GM23338 (cell line): ENCODE data around the gene GLMN. TPM values are rescaled to one million over a fixed set of nuclear protein-coding genes. Genes with fewer than 3 reads are reported as not detected.

Source experiments
- ATAC-seq: fragments of 200-7000 bp; cut with Tn5 transposase; 3 replicates; pipeline ENCODE4 v1.9.1; 2020
- DNase-seq: peaks from one replicate; pipeline ENCODE4 v3.0.0-alpha.2; 2015; ENCODE audit warnings: low spot score
- H2AFZ ChIP-seq: fragments of 200-600 bp; sonication (generic); 2 replicates; pipeline ENCODE4 v1.8.0; 2016; ENCODE audit warnings: antibody characterized with exemption, mild to moderate bottlenecking, moderate library complexity
- H3F3A ChIP-seq: fragments of 200-600 bp; sonication (generic); replicated peaks from 2 replicates; pipeline ENCODE4 v1.8.0; 2017; ENCODE audit warnings: antibody characterized with exemption, mixed run types, low read depth
- H3K27ac ChIP-seq: fragments of 200-600 bp; sonication (generic); 2 replicates; pipeline ENCODE4 v1.6.1; 2016; ENCODE audit warnings: low read depth
- H3K27me3 ChIP-seq: fragments of 200-600 bp; sonication (generic); 2 replicates; pipeline ENCODE4 v1.8.0; 2016; ENCODE audit warnings: mild to moderate bottlenecking, mixed run types, moderate library complexity; ENCODE audit not compliant: insufficient read depth
- H3K36me3 ChIP-seq: fragments of 200-600 bp; sonication (generic); 2 replicates; pipeline ENCODE4 v1.8.0; 2016; ENCODE audit warnings: mild to moderate bottlenecking; ENCODE audit not compliant: insufficient read depth
- H3K4me1 ChIP-seq: fragments of 200-600 bp; sonication (generic); 2 replicates; pipeline ENCODE4 v1.8.0; 2016; ENCODE audit warnings: mild to moderate bottlenecking, moderate library complexity; ENCODE audit not compliant: insufficient read depth
- H3K4me2 ChIP-seq: fragments of 200-600 bp; sonication (generic); 2 replicates; pipeline ENCODE4 v1.7.1; 2017; ENCODE audit warnings: mixed run types
- H3K4me3 ChIP-seq: fragments of 200-600 bp; sonication (generic); 2 replicates; pipeline ENCODE4 v1.6.1; 2016; ENCODE audit warnings: mixed run types
- H3K79me2 ChIP-seq: fragments of 200-600 bp; sonication (generic); replicated peaks from 2 replicates; pipeline ENCODE4 v1.8.0; 2017; ENCODE audit warnings: mild to moderate bottlenecking; ENCODE audit not compliant: insufficient read depth
- H3K9me2 ChIP-seq: fragments of 200-600 bp; sonication (generic); 2 replicates; pipeline ENCODE4 v1.8.0; 2017; ENCODE audit not compliant: insufficient read depth
- H4K20me1 ChIP-seq: fragments of 200-600 bp; sonication (generic); replicated peaks from 2 replicates; pipeline ENCODE4 v1.8.0; 2017; ENCODE audit warnings: mild to moderate bottlenecking; ENCODE audit not compliant: insufficient read depth
- H3K27ac Mint-ChIP-seq: 2 replicates; pipeline ENCODE4 v1.8.0; 2020; ENCODE audit warnings: inconsistent platforms, mild to moderate bottlenecking, moderate library complexity, mixed read lengths
- H3K27me3 Mint-ChIP-seq: 3 replicates; pipeline ENCODE4 v1.8.0; 2022; ENCODE audit warnings: low read depth, mild to moderate bottlenecking, moderate library complexity, mixed read lengths, inconsistent platforms; ENCODE audit not compliant: insufficient read depth, poor library complexity
- H3K36me3 Mint-ChIP-seq: 3 replicates; pipeline ENCODE4 v1.8.0; 2021; ENCODE audit warnings: low read depth, mild to moderate bottlenecking, inconsistent platforms, moderate library complexity, mixed read lengths
- H3K4me1 Mint-ChIP-seq: 3 replicates; pipeline ENCODE4 v1.8.0; 2020; ENCODE audit warnings: mild to moderate bottlenecking, inconsistent platforms, mixed read lengths
- H3K4me3 Mint-ChIP-seq: 3 replicates; pipeline ENCODE4 v1.8.0; 2021; ENCODE audit warnings: moderate library complexity, mild to moderate bottlenecking, inconsistent platforms, mixed read lengths
- H3K9me3 Mint-ChIP-seq: 3 replicates; pipeline ENCODE4 v1.8.0; 2020; ENCODE audit warnings: moderate library complexity, mild to moderate bottlenecking, inconsistent platforms, mixed read lengths
- CREB1 ChIP-seq: fragments of 250-450 bp; sonication (Bioruptor Pico); IDR thresholded peaks from 2 replicates; pipeline ENCODE4 v1.5.0; 2020; ENCODE audit warnings: low read depth, mild to moderate bottlenecking, moderate library complexity
- CTCF ChIP-seq, 2 experiments: fragments of 200-600 bp in 1 of 2; sonication (generic) in 1 of 2; conservative IDR thresholded peaks; 2 replicates each; pipeline versions ENCODE4 v1.5.1 to v1.6.1; 2016 to 2017; ENCODE audit warnings: antibody characterized with exemption in 2 of 2, low read depth in 2 of 2, mild to moderate bottlenecking in 2 of 2, moderate library complexity in 1 of 2
- ETS1 ChIP-seq: IDR thresholded peaks from 2 replicates; pipeline ENCODE4 v1.6.1; 2016; ENCODE audit warnings: antibody characterized with exemption
- EZH2 ChIP-seq: fragments of 200-600 bp; sonication (generic); IDR thresholded peaks from one replicate; pipeline ENCODE4 v1.8.0; 2017; ENCODE audit warnings: antibody characterized with exemption, mild to moderate bottlenecking, low read depth; ENCODE audit not compliant: unreplicated experiment
- EZH2phosphoT487 ChIP-seq: fragments of 200-600 bp; sonication (generic); IDR thresholded peaks from one replicate; pipeline ENCODE4 v1.8.1; 2018; ENCODE audit warnings: antibody characterized with exemption; ENCODE audit not compliant: unreplicated experiment
- JUNB ChIP-seq: IDR thresholded peaks from one replicate; pipeline ENCODE4 v1.6.1; 2016; ENCODE audit warnings: antibody characterized with exemption; ENCODE audit not compliant: unreplicated experiment
- NANOG ChIP-seq: IDR thresholded peaks from 2 replicates; pipeline ENCODE4 v1.6.1; 2016; ENCODE audit warnings: antibody characterized with exemption, borderline replicate concordance
- POLR2AphosphoS5 ChIP-seq: IDR thresholded peaks from 2 replicates; pipeline ENCODE4 v1.6.1; 2016; ENCODE audit warnings: antibody characterized with exemption, low read depth
- REST ChIP-seq: IDR thresholded peaks from one replicate; pipeline ENCODE4 v1.6.1; 2018; ENCODE audit warnings: antibody characterized with exemption; ENCODE audit not compliant: unreplicated experiment
- STAT1 ChIP-seq: IDR thresholded peaks from one replicate; pipeline ENCODE4 v1.6.1; 2016; ENCODE audit warnings: antibody characterized with exemption; ENCODE audit not compliant: unreplicated experiment
- ZNF114 ChIP-seq: fragments of 250-450 bp; sonication (Bioruptor Pico); IDR thresholded peaks from 2 replicates; pipeline ENCODE4 v1.5.0; 2020; ENCODE audit warnings: mild to moderate bottlenecking, moderate library complexity
- ZNF331 ChIP-seq: fragments of 250-450 bp; sonication (Bioruptor Pico); IDR thresholded peaks from 2 replicates; pipeline ENCODE4 v1.5.0; 2020; ENCODE audit warnings: low read depth, mild to moderate bottlenecking, moderate library complexity
- ZNF462 ChIP-seq: fragments of 250-450 bp; sonication (Bioruptor Pico); IDR thresholded peaks from 2 replicates; pipeline ENCODE4 v1.5.0; 2020; ENCODE audit warnings: mild to moderate bottlenecking, moderate library complexity
- polyA plus RNA-seq: library from polyadenylated mRNA; unstranded; fragments of >200 nt; fragmentation: Nextera tagmentation; extraction: Ambion mirVana; gene quantifications from 2 replicates; pipeline ENCODE4 v1.2.1, GENCODE V29; 2016
- total RNA-seq: library from RNA; depleted of rRNA; stranded (reverse); fragments of >200 nt; shearing (Covaris generic); gene quantifications from 2 replicates; pipeline ENCODE4 v1.2.3, GENCODE V29; 2014

GLMN gene
- total and polyA plus RNA-seq, 2 experiments from 2014 or later = 36.8 to 49.9 TPM

- no peaks in the 10 kb centered on the region for H3K79me2 ChIP-seq
- H3K4me3 ChIP-seq = no peak overlapping the region
- Mint-ChIP-seq H3K27me3 (no peaks in the 10 kb centered on the region), H3K27ac (no peak overlapping the region), H3K4me3 (no peak overlapping the region), H3K9me3 (no peaks in the 10 kb centered on the region), H3K4me1 (no peaks in the 10 kb centered on the region), H3K36me3 (peaks cover 2% of the 10 kb centered on the region; the same call in 1 of the 3 replicates)
- H3F3A ChIP-seq = no peaks in the 10 kb centered on the region
- H3K36me3 ChIP-seq = no peaks in the 10 kb centered on the region
- H3K27ac ChIP-seq = no peak overlapping the region
- DNase-seq (no peak), ATAC-seq (no peak)
- no peak overlapping the region for H3K4me2 ChIP-seq
- H4K20me1 ChIP-seq = 0 out of 2 replicates have a peak, but pooled peaks cover 5% of the 10 kb centered on the region
- no peaks in the 10 kb centered on the region for H3K9me2 ChIP-seq
- no peaks in the 10 kb centered on the region for H3K4me1 ChIP-seq
- no peaks in the 10 kb centered on the region for H3K27me3 ChIP-seq
- no peak overlapping the region for H2AFZ ChIP-seq
- no peak for TF ChIP-seq ZNF331 (CRISPR knock-in tag)
- no peak for TF ChIP-seq CTCF (conservative IDR thresholded peaks at IDR 0.05; ENCODE audit: low read depth in 2 of 2)
- TF ChIP-seq EZH2phosphoT487 = no peak
- TF ChIP-seq REST = no peak
- TF ChIP-seq CREB1 (CRISPR knock-in tag) = no peak
- no peak for TF ChIP-seq ZNF114
- TF ChIP-seq STAT1 = no peak
- no peak for TF ChIP-seq EZH2
- TF ChIP-seq NANOG = no peak
- TF ChIP-seq POLR2AphosphoS5 = no peak
- no peak for TF ChIP-seq JUNB
- no peak for TF ChIP-seq ETS1
- no peak for TF ChIP-seq ZNF462 (CRISPR knock-in tag)
Observed at GRCh38 chr1:92342401-92342800, 43.6 kb upstream of the GLMN start.
